NCI-H1105 (cell line): Measurements from ENCODE around the gene RABL3.
"Not testable (repeated sequence)": the region's sequence is repeated elsewhere in the genome, so short reads cannot be mapped to it uniquely, and the experiment has no call there.

Experiments used
- DNase-seq: peaks from one replicate; lab custom pipeline; 2025; lab: John Stamatoyannopoulos, UW

RABL3 gene

GRCh38 chr3:120745466-120745865, 3.1 kb upstream of the RABL3 start:
- no peak for DNase-seq

DNA sequence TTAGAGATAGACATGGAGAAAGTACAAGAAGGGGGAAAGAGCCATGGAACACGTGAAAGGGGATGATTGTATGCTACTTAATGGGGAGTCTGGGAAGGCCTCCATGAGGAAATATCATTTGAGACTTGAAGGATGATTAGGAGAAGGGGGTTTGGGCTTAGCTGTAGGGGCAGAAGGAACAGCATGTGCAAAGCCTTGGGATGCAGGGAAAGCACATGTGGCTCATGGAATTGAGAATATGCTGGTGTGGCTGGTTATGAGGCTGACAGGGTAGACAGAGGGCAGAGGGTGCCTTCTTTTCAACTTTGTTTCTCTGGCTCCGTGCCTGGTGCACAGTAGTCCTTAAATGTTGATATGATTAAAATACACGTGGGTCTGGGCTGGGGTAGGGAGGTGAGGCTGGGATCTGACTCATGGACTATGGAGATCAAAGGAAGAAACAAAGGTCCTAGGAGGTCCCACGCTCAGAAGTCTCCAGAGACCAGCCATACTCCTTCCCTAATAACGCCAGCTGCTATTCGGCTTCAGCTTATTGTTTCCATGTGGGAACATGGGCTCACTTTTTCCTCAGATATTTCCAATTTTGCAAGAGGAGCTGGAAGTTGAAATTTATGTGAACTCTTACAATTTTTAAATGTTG, 1.4 kb upstream of the RABL3 start:
- no peak for DNase-seq

DNA sequence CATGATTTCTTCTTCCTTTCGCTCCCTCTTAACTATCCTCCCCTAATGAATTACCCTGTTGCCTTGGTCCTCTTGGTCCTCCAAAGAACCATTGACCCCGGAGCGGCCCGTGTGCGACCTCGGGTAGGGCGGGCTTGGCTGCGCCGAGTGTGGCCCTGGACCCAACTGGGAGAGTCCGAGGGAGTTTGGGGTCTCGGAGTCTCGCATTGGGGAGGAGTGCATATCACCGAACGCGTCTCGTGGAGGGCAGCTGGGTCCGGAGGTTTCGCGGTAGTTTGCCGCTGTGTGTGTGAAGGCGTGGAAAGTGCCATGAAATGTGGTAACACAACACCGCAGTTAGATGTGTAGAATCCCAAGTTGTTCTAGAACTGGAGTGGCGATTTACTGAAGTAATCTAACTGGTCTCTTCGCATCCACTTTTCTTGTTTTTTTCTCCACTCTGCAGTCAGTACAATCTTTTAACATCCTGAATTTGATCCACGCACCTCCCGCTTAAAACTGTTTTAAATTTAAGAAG, 591 bp upstream of the RABL3 start:
- no peak for DNase-seq

DNA sequence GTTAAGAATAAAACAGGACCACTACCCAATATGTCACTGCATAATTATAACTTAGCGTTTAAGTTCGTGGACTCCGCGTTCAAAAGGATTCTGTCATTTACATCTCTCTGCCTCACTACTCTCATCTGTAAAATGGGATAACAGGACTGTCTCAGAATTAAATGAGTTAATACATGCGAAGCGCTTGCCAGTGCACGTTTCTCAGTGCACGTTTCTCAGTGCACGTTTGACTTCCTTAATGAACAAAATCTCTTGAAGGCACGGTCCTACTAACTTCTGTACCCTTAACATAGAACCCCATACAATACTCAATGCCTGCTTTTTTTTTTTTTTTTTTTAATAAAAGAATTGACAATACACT, 499 bp downstream of the RABL3 start:
- no peak for DNase-seq

DNA sequence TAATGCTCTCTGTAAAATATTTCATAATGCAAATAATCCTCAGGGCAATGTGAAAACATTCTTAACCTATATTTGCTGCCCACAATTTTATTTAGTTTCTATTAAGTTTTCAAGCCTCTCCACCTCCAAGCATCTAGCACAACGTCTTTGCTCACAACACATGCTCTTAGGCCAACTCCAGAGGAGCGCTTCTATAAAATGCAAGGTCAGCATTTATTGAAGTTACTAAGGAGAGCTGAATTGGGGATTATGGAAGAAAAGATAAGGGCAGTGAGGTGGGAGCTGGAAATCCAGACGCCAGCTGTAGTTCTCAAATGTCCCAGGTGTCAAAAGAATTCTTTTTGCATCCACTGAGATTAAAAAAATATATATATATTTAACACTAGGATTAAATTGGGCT, 996 bp downstream of the RABL3 start:
- no peak for DNase-seq

GRCh38 chr3:120738006-120738405, 4.3 kb downstream of the RABL3 start:
- not testable (repeated sequence) for DNase-seq

GRCh38 chr3:120730576-120731542, 11.5 kb downstream of the RABL3 start:
- DNase-seq = no peak

- DNase-seq = no peak
These were observed 15.5 kb downstream of the RABL3 start for GRCh38 chr3:120726791-120727190.

DNA sequence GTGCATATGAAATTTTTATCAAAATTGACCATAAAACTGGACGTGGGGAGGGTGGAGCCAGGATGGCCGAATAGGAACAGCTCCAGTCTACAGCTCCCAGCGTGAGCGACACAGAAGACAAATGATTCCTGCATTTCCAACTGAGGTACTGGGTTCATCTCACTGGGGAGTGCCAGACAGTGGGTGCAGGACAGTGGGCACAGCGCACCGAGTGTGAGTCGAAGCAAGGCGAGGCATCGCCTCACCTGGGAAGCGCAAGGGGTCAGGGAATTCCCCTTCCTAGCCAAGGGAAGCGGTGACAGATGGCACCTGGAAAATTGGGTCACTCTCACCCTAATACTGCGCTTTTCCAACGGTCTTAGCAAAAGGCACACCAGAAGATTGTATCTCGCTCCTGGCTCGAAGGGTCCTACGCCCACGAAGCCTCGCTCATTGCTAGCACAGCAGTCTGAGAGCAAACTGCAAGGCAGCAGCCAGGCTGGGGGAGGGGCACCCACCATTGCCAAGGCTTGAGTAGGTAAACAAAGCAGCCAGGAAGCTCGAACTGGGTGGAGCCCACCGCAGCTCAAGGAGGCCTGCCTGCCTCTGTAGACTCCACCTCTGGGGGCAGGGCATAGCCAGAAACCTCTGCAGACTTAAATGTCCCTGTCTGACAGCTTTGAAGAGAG, 23.0 kb downstream of the RABL3 start:
- peak; percentile 11 for DNase-seq

DNA sequence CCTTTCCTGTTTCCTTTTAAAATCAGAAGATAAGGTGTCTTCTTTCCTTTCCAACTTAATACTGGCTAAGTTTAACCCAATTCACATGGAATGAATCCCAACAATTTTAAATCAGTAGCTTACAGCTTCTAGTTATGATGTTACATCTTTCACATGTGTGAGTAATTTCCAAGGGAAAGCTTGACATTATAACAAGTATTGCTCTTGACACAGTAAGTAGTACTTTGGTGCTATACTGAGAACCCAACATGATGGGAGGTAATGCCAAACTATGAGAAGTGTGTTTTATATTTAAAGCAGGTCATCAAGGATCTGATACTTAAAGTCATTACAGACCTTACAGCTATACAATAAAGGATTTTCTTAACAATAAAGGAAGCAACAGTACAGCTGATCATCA, 29.1 kb downstream of the RABL3 start:
- no peak for DNase-seq

GRCh38 chr3:120710369-120710768, 31.9 kb downstream of the RABL3 start:
- DNase-seq = no peak

- DNase-seq = no peak
These were observed 33.9 kb downstream of the RABL3 start for GRCh38 chr3:120708408-120708807.

DNA sequence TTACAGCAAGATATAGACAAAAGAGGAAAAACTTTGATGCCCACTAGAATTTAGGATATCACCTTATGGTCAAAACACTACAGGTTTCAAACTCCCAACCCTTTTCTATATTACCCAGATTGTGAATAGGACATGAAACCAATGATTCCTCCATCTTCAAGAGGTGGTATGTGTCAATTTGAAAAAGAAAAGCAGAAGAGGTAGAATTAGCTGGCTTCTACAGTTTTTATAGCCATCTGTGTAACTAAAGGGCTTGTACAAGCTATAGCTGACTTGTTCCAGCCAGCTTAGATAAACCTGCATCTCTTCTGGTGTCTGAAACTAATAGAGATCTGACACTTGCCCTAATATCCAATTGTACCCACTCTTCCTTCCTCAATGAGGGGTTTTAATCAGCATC, 35.4 kb downstream of the RABL3 start:
- DNase-seq = no peak

DNA sequence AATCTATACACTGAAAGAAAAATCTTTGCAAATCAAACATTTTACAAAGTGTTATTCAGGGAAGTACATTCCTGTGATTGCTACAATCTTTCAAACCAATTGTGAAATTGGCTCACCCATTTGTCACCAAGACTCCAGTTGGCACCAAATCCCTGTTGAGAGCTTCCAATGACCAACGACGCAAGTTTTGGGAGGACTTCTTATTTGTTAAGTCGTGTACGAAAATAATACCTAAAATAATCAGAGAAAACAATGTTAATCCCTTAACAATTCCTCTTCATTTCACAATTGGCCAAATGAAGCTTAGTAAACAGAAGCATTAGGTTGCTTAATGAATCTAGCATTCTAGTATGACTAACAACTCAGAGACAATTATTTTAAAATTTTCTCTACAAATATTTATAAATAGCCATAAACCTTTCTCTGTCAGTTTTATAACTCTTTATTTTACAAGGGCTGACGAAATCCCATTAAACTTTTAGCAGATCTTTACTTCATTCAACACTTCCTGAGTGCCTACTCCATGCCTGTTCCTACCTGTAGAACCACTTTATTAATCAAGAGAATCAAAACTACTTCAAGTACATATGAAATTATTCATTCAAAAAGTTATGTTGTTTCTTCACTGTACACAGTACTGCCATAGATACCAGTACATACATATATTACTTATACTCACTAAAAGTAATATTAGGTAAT, 36.3 kb downstream of the RABL3 start:
- DNase-seq = no peak

- no peak for DNase-seq
These were observed 43.0 kb downstream of the RABL3 start for GRCh38 chr3:120699333-120699732.

GRCh38 chr3:120693439-120694171, 48.7 kb downstream of the RABL3 start:
- peak; percentile 25 for DNase-seq

GRCh38 chr3:120689395-120689794, 52.9 kb downstream of the RABL3 start:
- peak; percentile 74 for DNase-seq

GRCh38 chr3:120688121-120688520, 54.2 kb downstream of the RABL3 start:
- DNase-seq = no peak

DNA sequence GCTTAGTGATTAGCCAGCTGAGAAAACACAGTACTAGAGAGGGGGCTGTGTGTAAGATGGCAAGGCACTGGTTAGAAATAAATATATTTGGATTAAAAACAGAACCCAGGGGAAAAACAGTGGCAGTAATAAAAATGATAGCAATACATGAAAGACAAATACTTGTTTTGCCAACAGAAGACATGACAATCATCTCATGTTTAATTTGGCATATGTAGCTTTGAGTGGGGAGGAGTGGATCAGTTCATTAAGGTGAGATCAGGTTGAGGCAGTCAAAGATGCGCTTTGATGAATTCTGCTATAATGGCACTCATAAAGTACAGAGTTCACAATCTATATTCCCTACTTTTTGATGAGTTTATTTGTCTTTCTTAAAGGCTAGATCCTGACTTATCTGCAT, 56.9 kb downstream of the RABL3 start:
- DNase-seq = no peak

GRCh38 chr3:120684896-120685295, 57.4 kb downstream of the RABL3 start:
- no peak for DNase-seq

- no peak for DNase-seq
These were observed 58.5 kb downstream of the RABL3 start for GRCh38 chr3:120683671-120684301.
